HUDEP-2 (cell line): ENCODE results near the gene IL1A.

Source experiments
- DNase-seq, 76 experiments: peaks; one replicate each; lab custom pipeline; 2025; ENCODE audit not compliant: unreplicated experiment in 76 of 76; lab: John Stamatoyannopoulos, UW

The IL1A gene

GRCh38 chr2:112764071-112765044 is 19.9 kb downstream of the IL1A start, which contains the start of gene CKAP2L:
Gene CKAP2L (minus strand): TSS chr2:112764609. CDS start chr2:112764598, 11 bp downstream.
- DNase-seq, result peak; percentile 8 to 98 (median 93)

- no peak for DNase-seq
Measured at GRCh38 chr2:112762276-112762675, 22.0 kb downstream of the IL1A start.

- DNase-seq, result no peak
Measured at GRCh38 chr2:112760149-112760548, 24.1 kb downstream of the IL1A start.

- DNase-seq, result no peak
Measured at GRCh38 chr2:112758711-112759110, 25.6 kb downstream of the IL1A start.

- DNase-seq, result no peak
Measured at GRCh38 chr2:112757265-112757664, 27.0 kb downstream of the IL1A start.

- DNase-seq, result no peak
Measured at GRCh38 chr2:112756207-112756606, 28.1 kb downstream of the IL1A start.

GRCh38 chr2:112755444-112755843 is 28.8 kb downstream of the IL1A start:
- DNase-seq, result no peak

GRCh38 chr2:112754564-112754963 is 29.7 kb downstream of the IL1A start:
- DNase-seq, result no peak

GRCh38 chr2:112752667-112753066 is 31.6 kb downstream of the IL1A start:
- DNase-seq, result no peak

- no peak for DNase-seq
Measured at GRCh38 chr2:112751451-112752197, 32.7 kb downstream of the IL1A start.

- no peak for DNase-seq
Measured at GRCh38 chr2:112750560-112750843, 33.8 kb downstream of the IL1A start.

- peak in 69 of 76 experiments; percentile 2 to 76 (median 53) for DNase-seq
Measured at GRCh38 chr2:112749755-112750559, 34.3 kb downstream of the IL1A start.

GRCh38 chr2:112740527-112740926 is 43.8 kb downstream of the IL1A start:
- DNase-seq, result no peak

GRCh38 chr2:112737542-112738232 is 46.6 kb downstream of the IL1A start:
- no peak for DNase-seq

GRCh38 chr2:112733871-112734270 is 50.4 kb downstream of the IL1A start:
- no peak for DNase-seq

GRCh38 chr2:112733456-112733855 is 50.8 kb downstream of the IL1A start:
- no peak for DNase-seq

GRCh38 chr2:112731479-112731878 is 52.8 kb downstream of the IL1A start:
- no peak for DNase-seq

- DNase-seq, result no peak
Measured at GRCh38 chr2:112730791-112731190, 53.5 kb downstream of the IL1A start.

- no peak for DNase-seq
Measured at GRCh38 chr2:112730216-112730615, 54.1 kb downstream of the IL1A start.
